NOMO-1 treated with dmso at 0.1 percent for 144 hours (cell line): ENCODE measurements around the gene DRC7.
A peak's percentile ranks its signal among the peaks of the same experiment; 100 is the strongest.
"Not testable (repeated sequence)": the region's sequence is repeated elsewhere in the genome, so short reads cannot be mapped to it uniquely, and the experiment has no call there.

Experiments
- DNase-seq: peaks from one replicate; lab custom pipeline; 2025; ENCODE audit not compliant: unreplicated experiment; lab: John Stamatoyannopoulos, UW

The DRC7 gene

DNA sequence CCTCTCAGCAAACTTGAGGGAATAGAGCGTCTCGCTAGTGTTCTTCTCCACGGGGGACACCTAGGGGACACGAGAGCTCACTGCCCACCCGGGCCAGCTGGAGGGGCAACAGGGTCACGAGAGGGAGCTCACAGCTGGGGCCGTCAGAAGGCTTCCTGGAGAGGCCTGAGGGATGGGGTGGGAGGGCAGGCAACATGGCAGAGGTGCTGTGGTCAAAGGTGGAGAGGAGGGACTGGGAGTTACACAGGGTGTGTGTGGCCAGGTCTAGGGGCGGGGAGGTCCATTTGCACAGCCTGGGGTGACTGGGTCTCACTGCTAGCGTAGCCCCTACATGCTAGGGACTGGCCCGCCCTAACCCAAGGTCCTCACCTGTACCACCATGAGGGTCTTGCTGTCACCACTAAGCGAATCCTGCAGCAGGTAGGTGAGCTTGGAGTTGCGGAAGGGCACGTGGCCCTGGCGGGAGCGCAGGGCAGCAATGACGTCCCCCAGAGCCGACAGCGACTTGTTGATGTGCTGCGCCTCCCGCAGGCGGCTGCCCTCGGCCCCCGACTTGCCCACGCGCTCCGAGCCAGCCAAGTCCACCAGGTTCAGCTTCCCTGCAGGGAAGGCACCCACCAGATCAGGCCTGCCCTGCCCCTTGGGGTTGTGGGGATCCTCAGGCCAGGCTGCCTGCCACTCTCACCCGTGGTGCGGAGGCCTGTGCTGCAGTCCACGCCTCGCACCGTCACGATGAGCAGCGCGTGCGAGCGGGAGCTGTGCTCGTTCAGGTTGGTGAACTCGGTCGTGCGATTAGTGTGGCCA is 66.0 kb downstream of the DRC7 start:
- DNase-seq: no peak

DNA sequence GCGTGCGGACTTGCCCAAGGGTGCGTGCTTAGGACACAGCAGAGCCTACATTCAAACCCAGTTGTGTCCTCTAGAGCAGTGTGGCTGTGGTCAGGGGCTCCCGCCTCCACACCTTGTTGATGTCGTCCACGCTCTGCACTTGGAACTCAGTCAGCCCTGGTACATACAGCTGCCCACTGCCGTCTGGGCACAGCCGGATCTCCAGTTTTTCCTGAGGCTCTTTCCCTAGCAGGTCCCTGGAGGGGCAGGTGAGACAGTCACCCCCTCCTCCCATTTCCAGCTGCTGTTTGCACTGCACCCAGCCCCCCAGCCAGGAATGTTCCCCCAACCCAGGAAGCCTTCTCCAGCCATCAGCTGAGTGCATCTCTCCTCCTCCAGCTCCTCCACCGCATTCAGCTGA is 66.7 kb downstream of the DRC7 start:
- no peak for DNase-seq

DNA sequence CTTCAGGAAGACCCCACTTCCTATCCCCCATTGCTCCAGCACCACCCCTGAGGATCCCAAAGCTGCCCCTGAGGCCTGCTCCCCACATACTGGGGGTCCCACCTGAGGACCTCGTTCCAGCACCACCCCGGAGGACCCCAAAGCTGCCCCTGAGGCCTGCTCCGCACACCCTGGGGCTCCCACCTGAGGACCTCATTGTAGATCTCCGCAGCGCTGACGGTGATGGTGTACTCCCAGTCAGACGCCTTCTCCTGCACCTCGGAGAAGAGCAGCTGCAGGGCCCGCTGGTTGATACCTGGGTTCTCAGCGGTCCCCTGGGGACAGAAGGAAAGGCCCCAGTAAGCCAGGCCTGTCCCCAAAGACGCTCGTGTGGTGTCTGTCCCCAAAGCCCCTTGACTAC is 67.4 kb downstream of the DRC7 start:
- DNase-seq: no peak

- DNase-seq: no peak
Measured at GRCh38 chr16:57762365-57763040, 67.9 kb downstream of the DRC7 start.

GRCh38 chr16:57763285-57764005 is 68.8 kb downstream of the DRC7 start:
- DNase-seq: no peak

- DNase-seq: no peak
Measured at GRCh38 chr16:57764006-57764340, 69.4 kb downstream of the DRC7 start.

DNA sequence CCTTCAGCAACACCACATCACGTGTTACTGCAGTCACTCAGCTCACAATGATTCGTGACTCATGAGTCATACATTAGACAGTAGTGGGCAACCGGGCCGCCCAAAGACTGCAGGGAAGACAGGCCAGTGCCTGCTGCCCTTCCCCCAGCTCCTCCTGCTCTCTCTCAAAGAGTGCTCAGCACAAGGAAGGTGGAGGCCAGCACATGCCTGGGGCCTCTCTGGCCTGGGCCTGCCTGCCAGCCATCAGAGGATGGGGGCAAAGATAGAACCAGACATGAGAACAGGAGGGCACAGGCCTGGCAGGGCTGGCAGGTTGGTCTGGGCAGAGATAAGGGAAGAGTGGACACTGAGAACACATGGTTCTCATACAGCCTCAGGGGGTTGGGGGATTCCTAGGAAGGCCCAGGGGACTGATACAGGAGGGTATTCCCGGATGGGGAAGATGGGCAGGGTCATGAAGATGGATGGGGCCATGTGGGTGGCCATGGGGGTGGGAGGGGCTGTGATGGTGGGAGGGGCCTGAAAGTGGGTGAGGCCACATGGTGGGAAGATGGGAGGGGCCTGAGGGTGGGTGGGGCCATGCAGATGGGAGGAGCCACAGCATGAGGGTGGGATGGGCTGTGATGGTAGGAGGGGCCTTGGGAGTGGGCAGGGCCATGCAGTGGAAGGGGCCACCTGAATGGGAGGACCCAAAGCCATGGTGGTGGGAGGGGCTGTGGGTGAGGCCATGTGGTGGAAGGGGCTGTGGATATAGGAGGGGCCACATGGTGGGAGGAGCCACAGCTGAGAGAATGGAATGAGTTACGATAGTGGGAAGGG is 69.9 kb downstream of the DRC7 start:
- DNase-seq: peak; percentile 22

- no peak for DNase-seq
Measured at GRCh38 chr16:57765160-57765728, 70.6 kb downstream of the DRC7 start.

DNA sequence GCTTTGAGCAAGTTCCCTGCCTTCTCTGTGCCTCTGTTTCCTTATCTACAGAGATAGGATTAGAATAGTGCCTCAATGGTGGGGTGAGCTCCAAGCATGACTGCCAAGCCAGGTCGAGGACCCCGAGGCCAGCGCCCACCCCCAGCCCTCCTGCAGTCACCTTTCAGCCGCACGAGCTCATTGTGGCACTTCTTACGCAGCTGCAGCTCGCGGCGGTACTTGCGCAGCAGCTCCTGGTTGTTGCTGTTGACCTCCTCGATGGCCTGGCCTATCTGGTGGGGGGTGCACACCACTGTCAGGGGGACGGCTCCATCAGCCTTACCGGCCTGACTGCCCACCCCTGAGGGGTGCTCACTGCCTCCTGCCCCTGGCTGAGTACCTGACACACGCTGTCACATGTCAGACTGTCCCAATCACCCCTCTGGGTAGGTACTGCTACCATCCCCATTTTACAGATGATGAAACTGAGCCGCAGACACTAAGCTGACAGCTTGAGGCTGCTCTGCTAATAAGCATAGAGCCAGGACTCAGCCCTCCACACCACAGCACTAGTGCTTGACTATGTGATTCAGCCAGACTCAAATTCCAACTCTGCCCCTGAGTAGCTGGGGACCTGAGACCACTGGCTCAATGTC is 72.2 kb downstream of the DRC7 start:
- DNase-seq: no peak

DNA sequence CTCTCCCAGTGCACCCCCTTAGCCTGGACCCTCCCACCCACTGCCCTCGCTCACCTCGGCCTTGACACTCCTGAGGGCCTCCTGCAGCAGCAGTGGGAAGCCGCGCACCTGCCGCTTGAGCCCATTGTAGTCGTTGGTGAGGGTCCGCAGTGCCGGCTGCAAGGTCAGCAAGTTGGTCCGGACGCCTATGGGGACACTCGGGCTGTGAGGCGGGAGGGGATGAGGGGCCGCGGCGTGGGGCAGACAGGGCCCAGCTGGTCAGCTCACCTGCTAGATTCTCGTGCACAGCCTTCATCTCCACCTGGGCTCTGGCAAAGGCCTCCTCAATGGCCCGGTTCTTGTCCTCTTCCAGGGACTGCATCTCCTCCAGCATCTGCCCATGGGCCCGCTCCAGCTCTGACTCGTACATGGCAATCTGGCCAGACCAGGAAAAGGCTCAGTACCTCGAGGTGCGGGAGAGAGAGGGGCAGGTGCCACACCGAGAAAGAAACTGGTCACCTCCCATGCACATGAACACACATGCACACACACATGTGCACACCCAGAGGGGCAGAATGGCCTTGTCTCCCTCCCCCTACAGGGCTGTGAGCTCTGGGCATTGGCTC is 75.0 kb downstream of the DRC7 start:
- no peak for DNase-seq

- DNase-seq: no peak
Measured at GRCh38 chr16:57770361-57770760, 75.8 kb downstream of the DRC7 start.

- DNase-seq: no peak
Measured at GRCh38 chr16:57771141-57771785, 76.7 kb downstream of the DRC7 start.

DNA sequence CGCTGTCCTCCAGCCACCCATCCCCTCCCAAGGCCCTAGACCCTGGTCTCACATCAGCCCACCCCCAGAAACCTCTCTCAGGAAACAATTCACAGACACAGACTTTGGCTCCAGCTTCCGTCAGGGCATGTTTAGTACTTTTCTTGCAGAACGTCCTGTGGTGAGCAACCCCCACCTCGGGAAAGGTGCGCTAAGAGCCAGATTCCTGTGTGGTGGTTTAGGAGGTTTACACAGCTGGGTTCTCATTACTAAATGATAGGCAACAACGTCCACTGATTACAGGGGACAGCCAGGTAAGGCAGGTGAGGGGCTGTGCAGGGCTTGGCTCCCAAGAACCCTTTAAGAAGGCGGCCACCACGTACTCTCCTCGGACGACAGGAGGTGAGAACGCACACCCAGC is 78.4 kb downstream of the DRC7 start:
- no peak for DNase-seq

DNA sequence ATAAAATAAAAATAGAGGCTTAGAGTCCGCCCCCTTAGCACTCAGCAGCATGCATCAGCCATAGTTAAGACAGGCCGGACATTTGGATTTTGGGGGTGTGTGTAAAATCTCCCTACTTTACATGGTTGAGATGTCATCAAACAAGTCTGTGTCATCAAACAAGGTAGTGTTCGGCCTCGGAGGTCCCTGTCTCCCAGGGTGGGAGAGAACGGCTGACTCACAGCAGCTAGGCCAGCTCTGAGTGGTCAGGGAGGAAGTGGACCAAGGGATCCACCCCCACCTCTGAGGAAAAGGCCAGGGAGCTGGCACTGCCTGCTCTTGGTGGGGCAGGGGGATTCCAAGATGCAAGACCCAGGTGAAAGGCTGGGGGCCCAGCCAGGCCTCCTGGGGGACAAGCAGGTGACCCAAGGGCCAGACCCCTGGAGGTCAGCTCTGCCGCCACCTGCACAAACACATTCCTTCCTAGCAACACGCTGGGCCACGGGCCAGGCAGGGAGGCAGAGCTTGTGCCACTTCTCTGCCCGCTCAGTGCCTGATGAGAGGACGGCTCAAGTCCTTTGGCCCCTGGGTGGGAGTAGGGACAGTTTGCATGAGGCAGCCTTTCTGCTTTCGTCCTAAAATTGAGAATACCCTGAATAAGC is 79.2 kb downstream of the DRC7 start:
- DNase-seq: no peak

GRCh38 chr16:57774705-57775285 is 80.2 kb downstream of the DRC7 start:
- no peak for DNase-seq

- DNase-seq: no peak
Measured at GRCh38 chr16:57775661-57776469, 81.3 kb downstream of the DRC7 start.

- DNase-seq: no peak
Measured at GRCh38 chr16:57778658-57779057, 84.1 kb downstream of the DRC7 start.

DNA sequence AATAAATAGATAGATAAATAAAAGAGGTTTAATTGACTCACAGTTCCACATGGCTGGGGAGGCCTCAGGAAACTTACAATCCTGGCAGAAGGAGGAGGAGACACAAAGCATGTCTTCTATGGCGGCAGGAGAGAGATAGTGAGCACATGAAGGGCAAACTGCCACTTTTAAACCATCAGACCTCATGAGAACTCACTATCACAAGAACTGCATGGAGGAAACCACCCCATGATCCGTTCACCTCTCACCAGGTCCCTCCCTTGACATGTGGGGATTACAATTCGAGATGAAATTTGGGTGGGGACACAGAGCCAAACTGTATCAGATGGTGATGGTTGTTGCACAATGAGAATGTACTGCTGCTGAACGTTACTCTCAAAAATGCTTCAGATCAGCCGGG is 85.2 kb downstream of the DRC7 start:
- DNase-seq: not testable (repeated sequence)
